Activated CD4-positive, alpha-beta memory T cell treated with anti-CD3 and anti-CD28 coated beads, Interleukin-2, amount 10 ng/mL, durations not matched to agents 7 days and 5 days (primary cell): ENCODE measurements around the gene ZNF791. TPM values are rescaled to one million over a fixed set of nuclear protein-coding genes. Genes with fewer than 3 reads are reported as not detected.

Experiments used
- CTCF ChIA-PET: fragments of 350-600 bp; sonication (Branson Sonifier 250); formaldehyde crosslinking; loops from one replicate; lab custom pipeline; 2021; ENCODE audit warnings: antibody characterized with exemption, inconsistent platforms; lab: Charles Lee
- POLR2A ChIA-PET: fragments of 350-600 bp; sonication (Branson Sonifier 250); formaldehyde crosslinking; loops from one replicate; lab custom pipeline; 2021; ENCODE audit warnings: antibody characterized with exemption; lab: Charles Lee
- DNase-seq: peaks from one replicate; pipeline ENCODE4 v3.0.0-alpha.2; 2020
- H3K27ac Mint-ChIP-seq: one replicate; pipeline ENCODE4 v1.8.0; 2021; ENCODE audit warnings: mild to moderate bottlenecking, mixed read lengths
- H3K27me3 Mint-ChIP-seq: one replicate; pipeline ENCODE4 v1.8.0; 2021; ENCODE audit warnings: mixed read lengths
- H3K36me3 Mint-ChIP-seq: one replicate; pipeline ENCODE4 v1.8.0; 2021; ENCODE audit warnings: low read depth, mixed read lengths
- H3K4me1 Mint-ChIP-seq: one replicate; pipeline ENCODE4 v1.8.0; 2021; ENCODE audit warnings: mixed read lengths
- H3K4me3 Mint-ChIP-seq: one replicate; pipeline ENCODE4 v1.8.0; 2021; ENCODE audit warnings: mild to moderate bottlenecking, mixed read lengths
- H3K9me3 Mint-ChIP-seq: one replicate; pipeline ENCODE4 v1.8.0; 2021; ENCODE audit warnings: mixed read lengths
- total RNA-seq, 2 experiments: library from RNA; stranded (reverse); gene quantifications; one replicate each; pipeline ENCODE4 v1.2.3, GENCODE V29; 2021

The ZNF791 gene
- total RNA-seq, 2 experiments from 2014 or later, result 39.9 to 44.3 TPM

DNA sequence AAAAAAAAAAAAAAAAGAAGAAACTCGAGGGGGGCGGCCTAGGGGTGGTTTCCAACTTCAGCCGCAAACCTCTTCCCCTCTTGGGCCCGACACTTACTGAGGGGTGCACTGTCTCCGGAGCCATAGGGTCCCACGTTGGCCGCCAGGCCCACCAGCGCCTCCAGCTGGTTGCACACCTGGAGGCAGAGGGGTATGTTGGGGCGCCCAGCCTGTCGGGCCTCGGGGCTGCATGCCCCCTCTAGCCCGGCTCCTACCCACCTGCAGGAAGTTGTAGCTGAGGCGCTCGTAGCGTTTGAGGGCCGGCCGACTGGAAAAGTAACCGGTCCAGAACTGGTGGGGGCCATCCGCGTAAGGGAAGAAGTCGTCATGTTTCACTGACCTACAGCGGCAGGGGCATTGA, 47.2 kb downstream of the ZNF791 start:
- H3K4me3 Mint-ChIP-seq, result no peak overlapping the region
- CTCF ChIA-PET, result interaction anchor here (0.6 to 1.4 kb wide), 4 partner anchors 18 to 90 kb away, joined by 3 read pairs; no protein-coding TSS in a partner anchor
- peaks cover 2% of the 10 kb centered on the region for H3K4me1 Mint-ChIP-seq
- no peaks in the 10 kb centered on the region for H3K27me3 Mint-ChIP-seq
- no peak for DNase-seq
- H3K9me3 Mint-ChIP-seq, result no peaks in the 10 kb centered on the region
- H3K36me3 Mint-ChIP-seq, result peaks cover 55% of the 10 kb centered on the region
- H3K27ac Mint-ChIP-seq, result no peak overlapping the region
- POLR2A ChIA-PET, result interaction anchor here (1.0 kb wide), 1 partner anchor 11 kb away, joined by 4 read pairs; a partner anchor contains a TSS

DNA sequence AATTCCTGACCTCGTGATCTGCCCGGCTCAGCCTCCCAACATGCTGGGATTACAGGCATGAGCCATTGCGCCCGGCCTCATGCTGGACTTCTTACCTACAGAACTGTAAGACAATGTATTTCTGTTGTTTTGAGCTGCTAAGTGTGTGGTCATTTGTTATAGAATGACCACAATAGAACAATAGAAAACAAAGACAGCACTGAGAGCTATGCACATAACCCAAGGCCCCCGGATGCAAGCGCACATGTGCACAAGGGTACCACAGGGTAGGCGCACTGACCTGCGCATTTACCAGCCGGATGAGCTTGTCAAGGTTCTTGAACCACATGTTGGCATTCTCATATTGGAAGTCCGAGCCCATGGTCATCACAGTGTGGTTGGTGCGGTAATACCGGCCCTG, 50.3 kb downstream of the ZNF791 start:
- no peaks in the 10 kb centered on the region for H3K27me3 Mint-ChIP-seq
- CTCF ChIA-PET, result interaction anchor here (0.8 to 1.3 kb wide), 2 partner anchors 11 to 166 kb away, joined by 3 to 4 read pairs; no protein-coding TSS in a partner anchor
- POLR2A ChIA-PET, result interaction anchor here (1.5 kb wide), 1 partner anchor 47 kb away, joined by 4 read pairs; no protein-coding TSS in a partner anchor
- no peaks in the 10 kb centered on the region for H3K9me3 Mint-ChIP-seq
- peaks cover 63% of the 10 kb centered on the region for H3K36me3 Mint-ChIP-seq
- DNase-seq, result no peak
- no peak overlapping the region for H3K27ac Mint-ChIP-seq
- peaks cover 24% of the 10 kb centered on the region for H3K4me1 Mint-ChIP-seq
- no peak overlapping the region for H3K4me3 Mint-ChIP-seq

DNA sequence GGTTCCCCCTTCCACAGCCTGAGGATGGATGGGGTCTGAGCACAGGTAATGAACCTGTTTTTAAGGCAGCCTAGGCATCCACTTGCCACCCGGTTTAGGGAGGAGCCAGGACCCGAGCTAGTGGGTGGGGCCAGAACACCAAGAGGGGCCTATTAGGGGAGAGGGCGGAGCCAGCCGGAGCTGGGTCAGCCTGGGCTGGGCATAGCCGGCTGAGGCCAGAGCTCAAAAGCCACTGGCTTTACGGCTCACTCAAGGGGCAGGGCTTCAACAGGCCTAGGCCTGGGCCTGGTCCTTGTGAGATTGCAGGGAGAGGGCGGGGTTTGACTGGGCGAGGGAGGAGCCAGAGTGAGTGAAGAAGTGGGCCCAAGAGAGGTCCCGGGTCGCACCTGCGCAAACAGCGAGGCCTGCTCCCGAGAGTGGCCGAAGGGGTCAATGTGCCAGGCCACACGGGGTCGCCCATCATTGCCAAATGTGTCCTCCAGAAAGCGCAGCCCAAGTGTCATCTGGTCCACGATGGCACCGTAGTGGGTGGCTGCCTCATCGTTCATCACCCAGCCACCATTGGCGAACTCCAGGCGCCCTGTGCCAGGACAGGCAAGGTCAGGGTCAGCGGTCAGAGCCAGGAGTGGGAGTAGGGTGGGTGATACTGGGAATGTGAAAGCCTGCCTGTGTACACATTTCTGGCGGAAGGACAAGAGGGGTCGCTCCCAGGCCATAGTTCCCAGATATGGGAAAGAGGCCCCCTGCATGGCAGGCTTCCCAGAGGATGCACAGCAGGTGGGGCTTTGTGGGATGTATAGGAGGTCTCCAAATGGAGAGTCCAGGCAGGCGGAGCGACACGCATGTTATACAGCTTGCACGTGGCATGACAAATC, 53.9 kb downstream of the ZNF791 start:
- no peak for DNase-seq
- peak overlapping the region; percentile 85 for H3K27ac Mint-ChIP-seq
- H3K36me3 Mint-ChIP-seq, result peaks cover 51% of the 10 kb centered on the region
- H3K4me1 Mint-ChIP-seq, result peaks cover 55% of the 10 kb centered on the region
- CTCF ChIA-PET, result interaction anchor here (1.4 to 1.9 kb wide), 3 partner anchors 13 to 101 kb away, joined by 4 to 5 read pairs (median 5); no protein-coding TSS in a partner anchor
- H3K9me3 Mint-ChIP-seq, result no peaks in the 10 kb centered on the region
- POLR2A ChIA-PET, result interaction anchor here (1.0 to 5.4 kb wide), 4 partner anchors 13 to 54 kb away, joined by 3 to 37 read pairs (median 10); partner anchors contain the start of genes DHPS, ZNF490 and ZNF791
- H3K27me3 Mint-ChIP-seq, result no peaks in the 10 kb centered on the region
- H3K4me3 Mint-ChIP-seq, result peak overlapping the region; percentile 92

DNA sequence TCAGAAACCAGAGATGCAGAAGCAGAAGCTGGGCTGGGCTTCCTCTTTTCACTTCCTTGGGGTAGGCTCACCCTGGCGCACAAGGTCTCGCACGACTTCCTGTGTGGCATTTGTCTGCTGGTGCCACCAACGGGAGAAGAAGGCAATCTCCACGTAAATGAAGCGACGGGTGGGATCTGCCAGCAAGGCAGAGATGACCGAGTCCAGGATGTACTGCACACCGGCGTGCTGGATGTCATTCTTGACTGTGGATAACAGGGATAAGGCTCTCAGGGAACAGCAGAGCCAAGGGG, 54.5 kb downstream of the ZNF791 start:
- Mint-ChIP-seq H3K4me3 (peak overlapping the region; percentile 92), H3K4me1 (peaks cover 57% of the 10 kb centered on the region), H3K27ac (peak overlapping the region; percentile 85), H3K27me3 (no peaks in the 10 kb centered on the region), H3K9me3 (no peaks in the 10 kb centered on the region), H3K36me3 (peaks cover 46% of the 10 kb centered on the region)
- ChIA-PET CTCF (interaction anchor here (1.4 to 1.9 kb wide), 3 partner anchors 13 to 101 kb away, joined by 4 to 5 read pairs (median 5); no protein-coding TSS in a partner anchor), POLR2A (interaction anchor here (1.0 to 5.4 kb wide), 7 partner anchors 14 to 128 kb away, joined by 3 to 37 read pairs (median 6); partner anchors contain the start of genes DHPS, ZNF490 and ZNF791)
- peak; percentile 73 for DNase-seq

DNA sequence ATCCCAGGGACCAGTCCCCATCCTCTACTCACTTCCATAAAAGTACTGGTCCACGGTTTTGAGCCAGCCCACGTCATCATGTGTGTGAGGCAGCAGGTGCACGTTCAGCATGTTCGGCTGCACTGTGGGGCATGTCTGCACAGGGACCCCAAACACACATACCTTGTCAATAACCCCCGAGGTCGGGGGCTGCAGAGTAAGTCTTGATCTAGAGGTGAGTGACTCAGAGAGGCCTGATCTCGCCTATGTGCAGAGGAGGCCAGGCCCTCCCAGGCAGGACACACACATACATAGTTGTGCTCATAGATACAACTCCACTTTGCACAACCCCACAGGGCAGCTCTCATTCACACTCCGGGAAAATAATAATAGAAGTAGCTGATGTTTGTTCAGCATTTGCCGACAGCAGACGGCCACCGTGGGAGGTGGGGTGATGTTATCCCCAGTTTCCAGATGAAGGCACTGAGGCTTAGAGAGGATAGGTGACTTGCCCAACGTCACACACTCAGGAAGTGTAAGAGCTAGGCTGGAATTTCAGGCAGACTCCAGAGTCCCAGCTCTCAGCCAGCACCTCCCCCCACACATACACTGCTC, 55.0 kb downstream of the ZNF791 start:
- H3K36me3 Mint-ChIP-seq, result peaks cover 43% of the 10 kb centered on the region
- CTCF ChIA-PET, result interaction anchor here (1.3 to 1.9 kb wide), 4 partner anchors 12 to 102 kb away, joined by 4 to 5 read pairs (median 4); partner anchors contain the start of genes ZNF490 and ZNF791
- DNase-seq, result peak; percentile 32
- H3K4me1 Mint-ChIP-seq, result peaks cover 61% of the 10 kb centered on the region
- peak overlapping the region; percentile 92 for H3K4me3 Mint-ChIP-seq
- H3K27ac Mint-ChIP-seq, result peak overlapping the region; percentile 85
- POLR2A ChIA-PET, result interaction anchor here (0.7 to 5.4 kb wide), 10 partner anchors 14 to 332 kb away, joined by 3 to 37 read pairs (median 4); partner anchors contain the start of genes DHPS, JUNB, ZNF490 and ZNF563
- no peaks in the 10 kb centered on the region for H3K9me3 Mint-ChIP-seq
- H3K27me3 Mint-ChIP-seq, result no peaks in the 10 kb centered on the region

DNA sequence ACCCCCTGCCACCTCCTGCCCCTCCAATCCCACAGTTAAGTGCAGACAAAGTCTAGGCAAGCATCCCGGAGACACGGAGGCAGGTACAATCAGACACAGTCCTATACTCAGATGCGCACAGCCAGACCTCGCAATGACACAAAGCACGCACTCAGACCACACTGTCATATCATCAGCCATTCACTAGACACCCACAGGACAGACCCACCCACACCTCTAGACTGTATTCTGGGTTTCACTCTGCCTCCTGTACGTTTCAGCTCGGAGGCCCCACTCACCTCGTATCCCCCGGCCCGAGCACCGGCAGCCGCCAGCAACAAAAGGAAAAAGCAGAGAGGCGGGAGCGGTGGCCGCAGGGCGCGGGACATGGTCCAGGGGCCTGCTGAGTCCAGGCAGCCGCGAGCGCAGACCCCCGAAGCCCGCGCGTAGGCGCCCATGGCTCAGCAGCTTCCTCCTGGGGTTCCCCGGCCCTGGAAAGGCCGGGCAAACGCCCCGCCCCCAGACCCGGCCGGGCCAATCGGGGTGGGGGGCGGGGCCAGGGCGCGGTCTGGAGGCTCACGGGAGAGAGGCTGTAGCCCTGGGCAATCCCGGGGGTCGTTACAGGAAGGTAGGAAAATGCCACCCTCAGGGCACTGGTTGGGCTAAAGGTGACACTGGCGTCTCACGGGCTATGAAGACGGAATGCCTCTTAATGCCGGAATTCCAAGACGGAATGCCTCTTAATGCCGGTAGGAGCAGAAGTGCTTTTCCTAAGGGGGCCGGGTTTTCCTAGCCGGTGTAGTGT, 55.7 kb downstream of the ZNF791 start, which contains the start of the genes MAN2B1 and WDR83:
MAN2B1 (minus strand) TSS at position 478 of the 784 bp plus-strand sequence; CDS start at position 437, 41 bp downstream.
WDR83 (plus strand) TSS at position 543 of the 784 bp plus-strand sequence. CDS start 2,984 bp downstream, outside the sequence.
- DNase-seq, result peak; percentile 80
- POLR2A ChIA-PET, result interaction anchor here (0.7 to 5.4 kb wide), 10 partner anchors 15 to 333 kb away, joined by 3 to 37 read pairs (median 4); partner anchors contain the start of genes DHPS, JUNB, ZNF490 and ZNF563
- peaks cover 36% of the 10 kb centered on the region for H3K36me3 Mint-ChIP-seq
- CTCF ChIA-PET, result interaction anchor here (1.3 to 1.9 kb wide), 4 partner anchors 11 to 103 kb away, joined by 4 to 5 read pairs (median 4); partner anchors contain the start of genes ZNF490 and ZNF791
- H3K9me3 Mint-ChIP-seq, result no peaks in the 10 kb centered on the region
- H3K27me3 Mint-ChIP-seq, result no peaks in the 10 kb centered on the region
- peak within 1 kb of the TSS; percentile 97 for H3K27ac Mint-ChIP-seq
- H3K4me1 Mint-ChIP-seq, result peaks cover 64% of the 10 kb centered on the region
- H3K4me3 Mint-ChIP-seq, result peak within 1 kb of the TSS; percentile 92

DNA sequence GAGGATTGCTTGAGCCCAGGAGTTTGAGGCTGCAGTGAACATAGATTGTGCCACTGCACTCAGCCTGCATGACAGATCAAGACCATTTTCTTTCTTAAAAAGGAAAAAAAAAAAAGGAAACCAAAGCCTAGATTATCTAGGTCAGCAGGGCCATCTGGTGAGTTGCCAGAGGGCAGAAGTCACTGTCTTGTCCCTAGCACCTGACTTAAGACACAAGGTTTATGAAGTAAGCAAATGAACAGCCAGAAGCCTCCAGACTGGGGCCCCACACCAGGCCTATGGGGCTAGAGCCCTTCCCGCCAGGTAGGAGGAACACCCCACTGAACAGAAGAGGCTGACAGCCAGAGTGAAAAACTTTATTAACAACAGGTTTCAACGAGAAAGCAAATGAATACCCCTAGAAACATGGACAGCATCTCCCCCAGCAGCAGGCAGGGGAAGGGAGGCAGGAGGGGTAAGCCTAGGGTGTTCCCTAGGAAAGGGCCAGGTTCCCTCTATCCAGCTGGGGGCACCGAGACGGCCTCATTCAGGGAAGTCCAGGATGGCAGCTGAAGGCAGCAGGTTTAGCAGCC, 57.1 kb downstream of the ZNF791 start:
- no peak for DNase-seq
- Mint-ChIP-seq H3K27ac (peak overlapping the region; percentile 97), H3K9me3 (no peaks in the 10 kb centered on the region), H3K4me3 (peak overlapping the region; percentile 89), H3K36me3 (peaks cover 43% of the 10 kb centered on the region), H3K27me3 (no peaks in the 10 kb centered on the region), H3K4me1 (peaks cover 68% of the 10 kb centered on the region)
- POLR2A ChIA-PET, result interaction anchor here (0.9 to 5.4 kb wide), 2 partner anchors 54 to 334 kb away, joined by 3 to 37 read pairs; partner anchors contain the start of gene ZNF563
- CTCF ChIA-PET, result interaction anchor here (1.1 to 7.0 kb wide), 4 partner anchors 28 to 104 kb away, joined by 4 to 44 read pairs (median 4); partner anchors contain the start of genes ZNF490 and ZNF791

DNA sequence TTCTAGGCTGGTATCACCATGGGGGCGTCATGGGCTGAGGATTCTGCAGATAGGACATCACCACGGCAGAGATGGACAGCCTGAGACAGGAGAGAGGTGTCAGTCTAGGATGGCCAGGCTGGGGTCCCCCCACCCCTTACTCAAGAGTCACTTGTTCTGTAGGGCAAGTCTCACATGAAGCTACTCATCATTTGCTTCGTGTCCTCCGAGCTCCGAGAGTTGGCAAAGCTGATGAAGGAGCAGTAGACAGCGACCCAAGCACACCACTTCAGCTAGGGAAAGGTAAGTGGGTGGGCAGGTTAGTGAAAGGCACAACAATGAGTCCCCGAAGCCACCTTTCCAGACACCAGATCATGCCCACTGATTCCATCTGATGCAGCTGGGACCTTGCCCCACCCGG, 57.6 kb downstream of the ZNF791 start:
- ChIA-PET CTCF (interaction anchor here (0.6 to 7.0 kb wide), 7 partner anchors 10 to 147 kb away, joined by 4 to 44 read pairs (median 5); partner anchors contain the start of genes ZNF490 and ZNF791), POLR2A (interaction anchor here (0.9 to 5.4 kb wide), 7 partner anchors 12 to 335 kb away, joined by 3 to 37 read pairs (median 6); partner anchors contain the start of genes DHPS, TNPO2, ZNF490 and ZNF563)
- H3K27me3 Mint-ChIP-seq, result no peaks in the 10 kb centered on the region
- H3K4me3 Mint-ChIP-seq, result peak overlapping the region; percentile 89
- peaks cover 67% of the 10 kb centered on the region for H3K4me1 Mint-ChIP-seq
- peaks cover 38% of the 10 kb centered on the region for H3K36me3 Mint-ChIP-seq
- no peak for DNase-seq
- no peaks in the 10 kb centered on the region for H3K9me3 Mint-ChIP-seq
- H3K27ac Mint-ChIP-seq, result peak overlapping the region; percentile 97

DNA sequence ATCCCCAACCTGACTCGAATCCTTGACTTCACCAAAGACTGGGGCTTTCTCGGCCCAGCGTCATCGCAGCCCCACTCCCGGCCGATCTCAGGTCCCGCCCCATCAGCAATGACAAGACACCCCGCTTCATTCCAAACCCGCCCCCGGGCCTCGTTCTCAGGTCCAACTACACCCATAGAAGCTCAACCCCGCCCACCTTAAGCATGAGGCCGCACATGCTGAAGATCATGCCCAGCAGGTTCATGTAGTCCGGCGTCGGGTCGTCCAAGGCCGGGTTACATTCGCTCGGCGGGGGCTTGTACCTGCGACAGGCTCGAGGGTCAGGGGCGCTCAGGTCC, 58.2 kb downstream of the ZNF791 start:
- DNase-seq, result peak; percentile 72
- H3K4me3 Mint-ChIP-seq, result peak overlapping the region; percentile 89
- no peaks in the 10 kb centered on the region for H3K9me3 Mint-ChIP-seq
- POLR2A ChIA-PET, result interaction anchor here (0.9 to 5.4 kb wide), 10 partner anchors 9 to 335 kb away, joined by 3 to 37 read pairs (median 4); partner anchors contain the start of genes DHPS, RNASEH2A, TNPO2 and ZNF490
- no peaks in the 10 kb centered on the region for H3K27me3 Mint-ChIP-seq
- CTCF ChIA-PET, result interaction anchor here (0.6 to 7.0 kb wide), 7 partner anchors 9 to 146 kb away, joined by 4 to 44 read pairs (median 5); partner anchors contain the start of genes ZNF490 and ZNF791
- peak overlapping the region; percentile 97 for H3K27ac Mint-ChIP-seq
- H3K36me3 Mint-ChIP-seq, result peaks cover 34% of the 10 kb centered on the region
- H3K4me1 Mint-ChIP-seq, result peaks cover 62% of the 10 kb centered on the region

DNA sequence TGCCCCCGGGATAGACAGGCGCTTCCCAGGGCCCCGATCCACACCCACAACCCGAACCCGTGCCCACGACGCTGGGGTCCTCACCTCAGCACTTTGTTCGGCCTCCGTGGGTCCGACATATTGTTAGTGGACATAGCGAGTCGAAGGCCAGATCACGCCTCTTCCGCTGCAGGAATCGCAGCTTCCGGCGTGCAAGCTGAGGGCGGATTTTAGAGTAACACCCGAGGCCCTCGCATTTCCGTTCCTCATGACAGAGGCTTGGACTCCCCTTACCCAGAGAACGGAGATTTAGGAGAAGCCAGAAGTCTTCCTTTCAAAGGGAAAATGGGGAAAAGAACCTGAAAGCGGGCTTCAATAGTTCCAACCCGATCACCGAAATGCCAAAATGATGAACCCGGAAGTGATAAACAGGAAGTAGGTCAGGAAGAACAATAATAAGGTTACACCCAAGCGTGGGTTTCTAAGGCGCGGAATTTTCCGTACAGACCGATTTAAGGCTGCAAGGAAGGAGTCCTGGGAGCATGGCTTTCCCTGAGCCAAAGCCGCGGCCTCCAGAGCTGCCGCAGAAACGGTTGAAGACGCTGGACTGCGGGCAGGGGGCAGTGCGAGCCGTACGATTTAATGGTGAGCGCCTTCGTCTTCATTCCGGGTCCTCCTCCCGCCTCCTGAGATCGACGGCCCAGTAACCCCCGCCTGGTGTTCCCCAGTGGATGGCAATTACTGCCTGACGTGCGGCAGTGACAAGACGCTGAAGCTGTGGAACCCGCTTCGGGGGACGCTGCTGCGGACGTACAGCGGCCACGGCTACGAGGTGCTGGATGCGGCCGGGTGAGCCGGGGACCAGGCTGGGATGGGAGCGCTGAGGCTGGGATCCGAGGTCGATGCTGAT, 58.8 kb downstream of the ZNF791 start:
- ChIA-PET POLR2A (interaction anchor here (0.9 to 5.4 kb wide), 10 partner anchors 9 to 136 kb away, joined by 3 to 37 read pairs (median 4); partner anchors contain the start of genes DHPS, RNASEH2A, TNPO2 and ZNF490), CTCF (interaction anchor here (1.3 to 7.0 kb wide), 5 partner anchors 9 to 126 kb away, joined by 4 to 44 read pairs (median 5); partner anchors contain the start of genes ZNF490 and ZNF791)
- peak overlapping the region; percentile 97 for H3K27ac Mint-ChIP-seq
- H3K4me1 Mint-ChIP-seq, result peaks cover 56% of the 10 kb centered on the region
- peaks cover 34% of the 10 kb centered on the region for H3K36me3 Mint-ChIP-seq
- H3K27me3 Mint-ChIP-seq, result no peaks in the 10 kb centered on the region
- DNase-seq, result peak; percentile 80
- no peaks in the 10 kb centered on the region for H3K9me3 Mint-ChIP-seq
- peak overlapping the region; percentile 89 for H3K4me3 Mint-ChIP-seq
